ENCODE data around the gene IFT20. TPM values are rescaled to one million over a fixed set of nuclear protein-coding genes. Genes with fewer than 3 reads are reported as not detected.

The IFT20 gene
- total and polyA plus RNA-seq, 8 donors: 24.9 to 95.6 (median 50.2) TPM

GRCh38 chr17:28364665-28365363 lies 29.5 kb upstream of the IFT20 start, which contains the start of gene SEBOX:
Gene SEBOX, minus strand, starts transcription at chr17:28365199. Its CDS starts 48 bp downstream, at chr17:28365151.
- no peak for DNase-seq
- no peaks in the 10 kb centered on the region for H3K27me3 ChIP-seq
- H3K27ac ChIP-seq: no peak within 1 kb of the TSS
- H3K36me3 ChIP-seq: peaks cover 28 to 59% (median 55%) of the 10 kb centered on the region in 4 donors
- intact Hi-C loops (cut with DNase I; ENCODE audit: low total_unique reads): no loop called here
- WGBS, 5 donors: 87 to 95% (median 89%) methylated on average over 12 to 13 of the region's 13 CpGs
- H3K9me3 ChIP-seq: no peaks in the 10 kb centered on the region
- H3K4me3 ChIP-seq: no peak within 1 kb of the TSS
- peaks cover under 1 to 3% (median 2%) of the 10 kb centered on the region in 4 donors for H3K4me1 ChIP-seq
- no peak for TF ChIP-seq CTCF (IDR thresholded peaks at IDR 0.05)
- TF ChIP-seq EP300 (IDR thresholded peaks at IDR 0.05): no peak
- TF ChIP-seq POLR2AphosphoS5 (IDR thresholded peaks at IDR 0.05): no peak
- TF ChIP-seq POLR2A (IDR thresholded peaks at IDR 0.05): no peak

DNA sequence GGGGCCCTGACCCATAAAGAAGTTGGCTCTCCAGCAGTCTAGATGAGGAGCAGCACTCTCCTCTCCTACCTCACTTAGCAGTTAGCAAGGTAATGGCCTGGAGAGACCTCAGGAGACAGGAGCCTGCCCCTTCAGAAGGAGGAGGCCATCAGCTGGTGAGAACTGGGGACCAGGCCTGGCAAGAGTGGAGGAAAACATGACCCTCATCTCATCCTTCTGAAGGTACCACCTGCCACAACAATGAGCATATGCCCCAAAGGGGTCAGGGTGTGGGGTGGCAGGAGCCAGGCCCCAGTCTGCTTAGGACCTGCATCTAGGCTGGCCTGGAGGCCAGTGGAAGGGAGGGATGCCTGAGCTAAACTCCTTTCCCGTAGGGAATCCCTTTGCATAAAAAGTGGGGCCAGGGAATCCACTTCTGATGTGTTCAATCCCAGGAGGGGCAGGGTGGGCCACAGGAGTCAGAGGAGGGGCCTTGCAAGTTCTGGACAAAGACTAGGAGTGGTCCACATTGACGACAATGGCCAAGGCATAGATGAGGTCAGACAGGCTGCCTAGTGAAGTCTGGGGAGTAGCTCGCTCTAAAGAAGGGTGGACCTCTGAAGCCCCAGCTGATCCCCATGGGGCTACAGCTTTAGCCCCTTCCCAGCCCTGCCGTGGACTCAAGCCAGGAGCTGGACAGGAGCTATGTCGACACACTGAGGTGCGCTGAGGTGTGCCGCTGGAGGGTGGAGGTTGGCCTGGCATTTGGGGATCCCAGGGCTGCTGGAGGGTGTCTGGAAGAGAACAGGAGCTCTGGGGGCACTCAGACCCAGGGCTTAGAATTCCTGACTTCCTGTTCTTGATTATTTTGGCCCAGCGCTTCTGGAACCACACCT lies 28.7 kb upstream of the IFT20 start:
- H3K27ac ChIP-seq: no peak overlapping the region
- TF ChIP-seq EP300 (IDR thresholded peaks at IDR 0.05) (no peak), CTCF (IDR thresholded peaks at IDR 0.05) (no peak), POLR2AphosphoS5 (IDR thresholded peaks at IDR 0.05) (no peak), POLR2A (IDR thresholded peaks at IDR 0.05) (no peak)
- DNase-seq: no peak
- H3K27me3 ChIP-seq: no peaks in the 10 kb centered on the region
- WGBS, 5 donors: 90 to 97% (median 94%) methylated on average over 7 to 8 of the region's 8 CpGs
- H3K9me3 ChIP-seq: no peaks in the 10 kb centered on the region
- intact Hi-C loops (cut with DNase I; ENCODE audit: low total_unique reads): no loop called here
- H3K4me1 ChIP-seq: peaks cover 0 to 3% (median 0%) of the 10 kb centered on the region in 4 donors
- no peak overlapping the region for H3K4me3 ChIP-seq
- peaks cover 35 to 67% (median 63%) of the 10 kb centered on the region in 4 donors for H3K36me3 ChIP-seq

- WGBS, 5 donors: 64 to 85% (median 75%) methylated on average over 5 of the region's 5 CpGs
- Histone ChIP-seq H3K4me1 (peaks cover 6 to 12% (median 7%) of the 10 kb centered on the region in 4 donors), H3K36me3 (peaks cover 35 to 67% (median 64%) of the 10 kb centered on the region in 4 donors), H3K27me3 (no peaks in the 10 kb centered on the region), H3K27ac (no peak overlapping the region), H3K4me3 (no peak overlapping the region), H3K9me3 (no peaks in the 10 kb centered on the region)
- DNase-seq: no peak
- TF ChIP-seq POLR2A (IDR thresholded peaks at IDR 0.05) (no peak), POLR2AphosphoS5 (IDR thresholded peaks at IDR 0.05) (no peak), CTCF (IDR thresholded peaks at IDR 0.05) (no peak), EP300 (IDR thresholded peaks at IDR 0.05) (no peak)
- intact Hi-C loops (cut with DNase I; ENCODE audit: low total_unique reads): no loop called here
These were observed 27.9 kb upstream of the IFT20 start for GRCh38 chr17:28363186-28363585.

- Histone ChIP-seq H3K27me3 (no peaks in the 10 kb centered on the region), H3K36me3 (peaks cover 53 to 68% (median 65%) of the 10 kb centered on the region in 4 donors), H3K4me1 (peaks cover 25 to 31% (median 28%) of the 10 kb centered on the region in 4 donors), H3K4me3 (peak overlapping the region; percentile 86 to 100 (median 94)), H3K9me3 (no peaks in the 10 kb centered on the region), H3K27ac (peak overlapping the region; percentile 64 to 97 (median 95))
- 1 to 6% (median 3%) methylated on average over 4 of the region's 4 CpGs for WGBS, 5 donors
- intact Hi-C loops (cut with DNase I; ENCODE audit: low total_unique reads): no loop called here
- DNase-seq: no peak
- TF ChIP-seq CTCF (IDR thresholded peaks at IDR 0.05) (no peak), POLR2A (IDR thresholded peaks at IDR 0.05) (no peak), POLR2AphosphoS5 (IDR thresholded peaks at IDR 0.05) (no peak), EP300 (IDR thresholded peaks at IDR 0.05) (no peak)
These were observed 22.6 kb upstream of the IFT20 start for GRCh38 chr17:28357901-28358197.

Measured in stomach (tissue), 9 donors.